Endothelial cell of umbilical vein (primary cell): ENCODE data around the gene ANKRD33B. TPM values are rescaled to one million over a fixed set of nuclear protein-coding genes. Genes with fewer than 3 reads are reported as not detected.

Source experiments
- BruUV-seq: library from RNA; stranded (reverse); fragments of 400-500 nt; replicated peaks from 2 replicates; lab custom pipeline; 2021; lab: Mats Ljungman, UMichigan
- CTCF ChIA-PET: fragments of 300-600, 350-600 bp; sonication (Branson Sonifier 250); formaldehyde crosslinking; loops from one replicate; lab custom pipeline; 2021; ENCODE audit warnings: antibody characterized with exemption, inconsistent platforms; lab: Charles Lee
- POLR2A ChIA-PET: fragments of 300-600, 350-600 bp; sonication (Branson Sonifier 250); formaldehyde crosslinking; loops from one replicate; lab custom pipeline; 2021; ENCODE audit warnings: antibody characterized with exemption, inconsistent platforms; lab: Charles Lee
- DNase-seq: peaks from one replicate; pipeline ENCODE4 v3.0.0-alpha.2; 2011; ENCODE audit warnings: low read depth, low spot score
- FAIRE-seq: peaks from 2 replicates; lab custom pipeline; 2011; peaks lifted over from hg19 to GRCh38; lab: Jason Lieb, UNC
- H2AFZ ChIP-seq: 2 replicates; pipeline ENCODE4 v1.6.0; 2012; ENCODE audit warnings: low read depth, low read length, control low read depth, inconsistent platforms
- H3K27ac ChIP-seq: 2 replicates; pipeline ENCODE4 v1.5.1; 2011; ENCODE audit warnings: low read depth, mild to moderate bottlenecking, control low read depth, low read length, moderate library complexity; ENCODE audit not compliant: insufficient read depth
- H3K27me3 ChIP-seq, 2 experiments: 2 replicates each; pipeline versions ENCODE4 v1.6.0 to v1.6.1; 2011; ENCODE audit warnings: low read length in 2 of 2, mixed read lengths in 1 of 2; ENCODE audit not compliant: control insufficient read depth in 2 of 2, insufficient read depth in 2 of 2
- H3K36me3 ChIP-seq, 2 experiments: 2 replicates in 1 of 2; 3 replicates in 1 of 2; pipeline ENCODE4 v1.5.1; 2011; ENCODE audit warnings: low read length in 2 of 2, mild to moderate bottlenecking in 1 of 2, moderate library complexity in 1 of 2; ENCODE audit not compliant: control insufficient read depth in 2 of 2, insufficient read depth in 2 of 2; ENCODE audit errors: extremely low read depth in 1 of 2
- H3K4me1 ChIP-seq: 3 replicates; pipeline ENCODE4 v1.5.1; 2011; ENCODE audit warnings: mild to moderate bottlenecking, low read length; ENCODE audit not compliant: control insufficient read depth, insufficient read depth; ENCODE audit errors: extremely low read depth
- H3K4me2 ChIP-seq: 2 replicates; pipeline ENCODE4 v1.6.1; 2011; ENCODE audit warnings: low read length, control low read depth, mixed read lengths; ENCODE audit not compliant: insufficient read depth
- H3K4me3 ChIP-seq, 3 experiments: fragments of 200-600 bp in 1 of 3; sonication (generic), shearing (Covaris generic) in 1 of 3; replicated peaks in 1 of 3; 2 replicates each; pipeline ENCODE4 v1.5.1; 2011 to 2016; ENCODE audit warnings: control low read depth in 3 of 3, low read length in 3 of 3, mild to moderate bottlenecking in 2 of 3, inconsistent platforms in 1 of 3, low read depth in 1 of 3, moderate library complexity in 1 of 3; ENCODE audit not compliant: insufficient read depth in 1 of 3
- H3K79me2 ChIP-seq: 2 replicates; pipeline ENCODE4 v1.6.0; 2012; ENCODE audit warnings: low read length, inconsistent platforms; ENCODE audit not compliant: control insufficient read depth, insufficient read depth
- H3K9ac ChIP-seq: replicated peaks from 2 replicates; pipeline ENCODE3; 2011; ENCODE audit warnings: low read length, control low read depth; ENCODE audit not compliant: insufficient read depth; ENCODE audit errors: extremely low read depth
- H3K9me1 ChIP-seq: replicated peaks from 3 replicates; pipeline ENCODE4 v1.6.0; 2011; ENCODE audit warnings: mild to moderate bottlenecking, low read length; ENCODE audit not compliant: control insufficient read depth, insufficient read depth; ENCODE audit errors: extremely low read depth
- H3K9me3 ChIP-seq: replicated peaks from 2 replicates; pipeline ENCODE4 v1.5.1; 2012; ENCODE audit warnings: low read length, inconsistent platforms; ENCODE audit not compliant: control insufficient read depth, insufficient read depth
- H4K20me1 ChIP-seq: replicated peaks from 2 replicates; pipeline ENCODE3; 2011; ENCODE audit warnings: mild to moderate bottlenecking, low read length; ENCODE audit not compliant: control insufficient read depth, insufficient read depth; ENCODE audit errors: extremely low read depth
- CTCF ChIP-seq, 2 donors: IDR thresholded peaks; 1 replicate in 1 of 2; 2 replicates in 1 of 2; pipeline ENCODE4 v1.5.1; 2011; ENCODE audit warnings: low read length in 2 of 2, mild to moderate bottlenecking in 2 of 2, moderate library complexity in 2 of 2, control low read depth in 1 of 2, inconsistent platforms in 1 of 2, low read depth in 1 of 2; ENCODE audit not compliant: insufficient read depth in 1 of 2; ENCODE audit errors: extremely low read depth in 1 of 2
- EZH2 ChIP-seq: IDR thresholded peaks from 2 replicates; pipeline ENCODE4 v1.6.1; 2012; ENCODE audit warnings: borderline replicate concordance, low read depth, mild to moderate bottlenecking, moderate library complexity, low read length, inconsistent platforms; ENCODE audit not compliant: severe bottlenecking
- FOS ChIP-seq: IDR thresholded peaks from 2 replicates; pipeline ENCODE4 v1.6.1; 2011; ENCODE audit warnings: mild to moderate bottlenecking, low read length, moderate library complexity, borderline replicate concordance; ENCODE audit not compliant: insufficient read depth
- GATA2 ChIP-seq: IDR thresholded peaks from 2 replicates; pipeline ENCODE4 v1.7.0; 2011; ENCODE audit warnings: low read depth, mild to moderate bottlenecking, moderate library complexity, mixed read lengths, low read length; ENCODE audit not compliant: insufficient read length, insufficient read depth
- JUN ChIP-seq: IDR thresholded peaks from 2 replicates; pipeline ENCODE4 v1.6.1; 2011; ENCODE audit warnings: borderline replicate concordance, low read depth; ENCODE audit not compliant: insufficient read length, insufficient read depth
- MYC ChIP-seq: IDR thresholded peaks from one replicate; pipeline ENCODE4 v1.6.1; 2011; ENCODE audit warnings: mild to moderate bottlenecking, low read depth, low read length
- POLR2A ChIP-seq: IDR thresholded peaks from 2 replicates; pipeline ENCODE4 v1.6.1; 2012; ENCODE audit warnings: low read depth, mild to moderate bottlenecking, control low read depth, low read length
- POLR2AphosphoS5 ChIP-seq: IDR thresholded peaks from 2 replicates; pipeline ENCODE4 v1.6.1; 2012; ENCODE audit warnings: low read depth, mild to moderate bottlenecking, control low read depth, low read length, moderate library complexity; ENCODE audit not compliant: insufficient read depth
- dilution Hi-C: fragments of 300-500 bp; cut with MboI; formaldehyde crosslinking; loops from one replicate; pipeline ENCODE4 v1.15.0; 2019; ENCODE audit warnings: low sequenced_read_pairs; ENCODE audit not compliant: extremely low pct_ligation_motif_present
- intact Hi-C: fragments of 100-400 bp; cut with micrococcal nuclease; formaldehyde crosslinking; loops from one replicate; pipeline ENCODE4 v1.10.0; 2022
- polyA plus RNA-seq, 4 experiments: library from polyadenylated mRNA; depleted of rRNA in 3 of 4; stranded (reverse) in 3 of 4; unstranded in 1 of 4; fragments of >200 nt; gene quantifications; 2 replicates each; pipeline versions ENCODE4 v1.2.1 to v1.2.3, GENCODE V29; 2011 to 2012; ENCODE audit warnings: missing spikeins in 1 of 4
- total RNA-seq: library from RNA; stranded (reverse); gene quantifications from 2 replicates; pipeline ENCODE4 v1.2.3, GENCODE V29; 2021
- TF ChIP-seq, protein P1 (sequence below): IDR thresholded peaks from 2 replicates; pipeline ENCODE4 v1.6.1; 2011; ENCODE audit not compliant: insufficient read depth, insufficient read length

ANKRD33B gene
- total and polyA plus RNA-seq, 2 donors (not counting 3 experiments of a cell fraction or from before 2014, with no cell fraction given), result 2.4 to 5.4 TPM

- FAIRE-seq (no peak), DNase-seq (no peak)
- TF ChIP-seq POLR2AphosphoS5, result no peak
- TF ChIP-seq GATA2, result no peak
- no peak for TF ChIP-seq CTCF (IDR thresholded peaks at IDR 0.05; ENCODE audit: extremely low read depth in 1 of 2, insufficient read depth in 1 of 2, low read depth in 1 of 2, low read length in 2 of 2)
- TF ChIP-seq JUN, result no peak
- no peak for TF ChIP-seq FOS
- no peak for TF ChIP-seq MYC
- TF ChIP-seq, protein P1, sequence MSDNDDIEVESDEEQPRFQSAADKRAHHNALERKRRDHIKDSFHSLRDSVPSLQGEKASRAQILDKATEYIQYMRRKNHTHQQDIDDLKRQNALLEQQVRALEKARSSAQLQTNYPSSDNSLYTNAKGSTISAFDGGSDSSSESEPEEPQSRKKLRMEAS, result no peak
- no peak for TF ChIP-seq POLR2A
- TF ChIP-seq EZH2, result no peak
- BruUV-seq, result no TSS peak
- no peaks in the 10 kb centered on the region for H3K79me2 ChIP-seq
- H3K4me2 ChIP-seq, result no peak overlapping the region
- ChIA-PET CTCF (interaction anchor here (1.3 kb wide), 1 partner anchor 82 kb away, joined by 6 read pairs; no protein-coding TSS in a partner anchor), POLR2A (no interaction called here)
- no peaks in the 10 kb centered on the region for H3K9me3 ChIP-seq
- H3K4me3 ChIP-seq, result no peak overlapping the region
- H2AFZ ChIP-seq, result no peak overlapping the region
- no peak overlapping the region for H3K27ac ChIP-seq
- H3K4me1 ChIP-seq, result peaks cover 7% of the 10 kb centered on the region
- intact Hi-C loops (no loop called here), dilution Hi-C loops (no loop called here)
- H3K27me3 ChIP-seq, result no peaks in the 10 kb centered on the region
- H3K36me3 ChIP-seq, result no peaks in the 10 kb centered on the region
- H3K9me1 ChIP-seq, result no peaks in the 10 kb centered on the region
- no peaks in the 10 kb centered on the region for H4K20me1 ChIP-seq
- H3K9ac ChIP-seq, result no peak overlapping the region
These were observed 18.8 kb upstream of the ANKRD33B start for GRCh38 chr5:10545084-10545483.
